GM12878 (cell line): ENCODE results near the gene ADGRG7. TPM values are rescaled to one million over a fixed set of nuclear protein-coding genes. Genes with fewer than 3 reads are reported as not detected.

Experiments used
- ATAC-seq: fragments of 200-7000 bp; cut with Tn5 transposase; 3 replicates; pipeline ENCODE4 v1.9.1; 2020; ENCODE audit warnings: mild to moderate bottlenecking, moderate library complexity
- BruUV-seq: library from RNA; stranded (reverse); fragments of 400-500 nt; replicated peaks from 2 replicates; lab custom pipeline; 2021; lab: Mats Ljungman, UMichigan
- CTCF ChIA-PET: fragments of 300-600 bp; sonication (Branson Sonifier 250); formaldehyde crosslinking; extraction: SDS; loops from one replicate; lab custom pipeline; 2021; ENCODE audit warnings: inconsistent platforms; lab: Yijun Ruan, JAX
- POLR2A ChIA-PET: fragments of 350-600 bp; formaldehyde crosslinking; extraction: SDS; loops from one replicate; lab custom pipeline; 2021; ENCODE audit warnings: inconsistent platforms; lab: Charles Lee
- RAD21 ChIA-PET: fragments of 300-600 bp; sonication (Branson Sonifier 250); formaldehyde crosslinking; loops from one replicate; lab custom pipeline; 2023; ENCODE audit warnings: antibody characterized with exemption; ENCODE audit not compliant: unreplicated experiment; lab: Charles Lee
- SMC1A ChIA-PET: fragments of 300-600 bp; sonication (Branson Sonifier 250); formaldehyde crosslinking; loops from one replicate; lab custom pipeline; 2023; ENCODE audit not compliant: unreplicated experiment, uncharacterized antibody; lab: Charles Lee
- DNase-seq: peaks from one replicate; pipeline ENCODE4 v3.0.0-alpha.2; 2011; ENCODE audit warnings: low read depth, low spot score
- FAIRE-seq: peaks from 3 replicates; lab custom pipeline; 2011; peaks lifted over from hg19 to GRCh38; lab: Jason Lieb, UNC
- H2AFZ ChIP-seq: 2 replicates; pipeline ENCODE4 v1.6.0; 2011; ENCODE audit warnings: low read depth, low read length, control low read depth; ENCODE audit not compliant: control insufficient read depth
- H3K27ac ChIP-seq: 2 replicates; pipeline ENCODE4 v1.5.1; 2011; ENCODE audit warnings: control low read depth; ENCODE audit not compliant: control insufficient read depth, insufficient read depth
- H3K27me3 ChIP-seq, 2 experiments: replicated peaks in 1 of 2; 2 replicates each; pipeline versions ENCODE4 v1.6.0 to v1.6.1; 2011; ENCODE audit warnings: low read length in 1 of 2; ENCODE audit not compliant: control insufficient read depth in 2 of 2, insufficient read depth in 2 of 2
- H3K36me3 ChIP-seq, 2 experiments: 2 replicates each; pipeline ENCODE4 v1.5.1; 2011; ENCODE audit warnings: low read length in 1 of 2; ENCODE audit not compliant: control insufficient read depth in 2 of 2, insufficient read depth in 2 of 2
- H3K4me1 ChIP-seq: 2 replicates; pipeline ENCODE4 v1.6.1; 2011; ENCODE audit warnings: mild to moderate bottlenecking, low read length, moderate library complexity, mixed read lengths; ENCODE audit not compliant: control insufficient read depth, insufficient read depth
- H3K4me2 ChIP-seq: 2 replicates; pipeline ENCODE4 v1.6.0; 2011; ENCODE audit warnings: control low read depth; ENCODE audit not compliant: control insufficient read depth, insufficient read depth
- H3K4me3 ChIP-seq: fragments of 200-600 bp; sonication (generic); 2 replicates; pipeline ENCODE4 v1.5.1; 2016
- H3K79me2 ChIP-seq: 2 replicates; pipeline ENCODE4 v1.6.0; 2011; ENCODE audit warnings: low read length; ENCODE audit not compliant: control insufficient read depth, insufficient read depth
- H3K9ac ChIP-seq: 2 replicates; pipeline ENCODE4 v1.8.0; 2011; ENCODE audit warnings: low read length, control low read depth, mixed read lengths; ENCODE audit not compliant: control insufficient read depth, insufficient read depth
- H3K9me3 ChIP-seq: replicated peaks from 3 replicates; pipeline ENCODE4 v1.5.1; 2011; ENCODE audit warnings: mild to moderate bottlenecking, low read length; ENCODE audit not compliant: control insufficient read depth, insufficient read depth
- H4K20me1 ChIP-seq: 2 replicates; pipeline ENCODE4 v1.6.0; 2011; ENCODE audit not compliant: control insufficient read depth, insufficient read depth
- BACH1 ChIP-seq: fragments of 450-650 bp; IDR thresholded peaks from 2 replicates; pipeline ENCODE4 v1.6.1; 2017; ENCODE audit warnings: mild to moderate bottlenecking, borderline replicate concordance
- BHLHE40 ChIP-seq, 2 experiments: fragments of 450-650 bp in 1 of 2; IDR thresholded peaks; 2 replicates each; pipeline ENCODE4 v1.6.1; 2011 to 2017; ENCODE audit warnings: low read depth in 2 of 2, borderline replicate concordance in 1 of 2, improper control_type of control experiment in 1 of 2, low read length in 1 of 2, mild to moderate bottlenecking in 1 of 2
- GATAD2B ChIP-seq: fragments of 450-650 bp; conservative IDR thresholded peaks from 2 replicates; pipeline ENCODE4 v1.6.1; 2017; ENCODE audit warnings: low read depth, mild to moderate bottlenecking, moderate library complexity
- KDM1A ChIP-seq: fragments of 200-600 bp; sonication (generic); IDR thresholded peaks from 2 replicates; pipeline ENCODE4 v1.6.1; 2016; ENCODE audit warnings: borderline replicate concordance
- MEF2A ChIP-seq: IDR thresholded peaks from 2 replicates; pipeline ENCODE4 v1.6.1; 2011; ENCODE audit warnings: low read depth, mild to moderate bottlenecking, low read length, moderate library complexity; ENCODE audit not compliant: insufficient read depth
- NR2C1 ChIP-seq: fragments of 450-650 bp; IDR thresholded peaks from 2 replicates; pipeline ENCODE4 v1.6.1; 2017; ENCODE audit warnings: antibody characterized with exemption, mild to moderate bottlenecking, moderate library complexity
- PAX5 ChIP-seq: IDR thresholded peaks from 2 replicates; pipeline ENCODE4 v1.6.1; 2011; ENCODE audit warnings: low read depth, low read length, borderline replicate concordance
- POLR2AphosphoS2 ChIP-seq: IDR thresholded peaks from 2 replicates; pipeline ENCODE4 v1.6.1; 2011; ENCODE audit warnings: low read depth, mild to moderate bottlenecking, low read length, improper control_type of control experiment, moderate library complexity
- POLR2AphosphoS5 ChIP-seq: IDR thresholded peaks from 2 replicates; pipeline ENCODE4 v1.6.1; 2011; ENCODE audit warnings: mild to moderate bottlenecking, low read length, inconsistent platforms
- ZNF217 ChIP-seq: fragments of 450-650 bp; IDR thresholded peaks from 2 replicates; pipeline ENCODE4 v1.6.1; 2017; ENCODE audit warnings: antibody characterized with exemption, mild to moderate bottlenecking
- ZNF622 ChIP-seq: fragments of 450-650 bp; IDR thresholded peaks from 2 replicates; pipeline ENCODE4 v1.6.1; 2017; ENCODE audit warnings: mild to moderate bottlenecking, inconsistent platforms
- WGBS: methylation state at CpG from one replicate; pipeline ENCODE4 v1.1.6; 2016; ENCODE audit warnings: low lambda C conversion rate; ENCODE audit not compliant: insufficient replicate concordance, insufficient coverage; ENCODE audit errors: missing lambda C conversion rate; 5-methylcytosine and 5-hydroxymethylcytosine counted together
- in situ Hi-C: fragments of 300-500 bp; cut with MboI; formaldehyde crosslinking; loops from 9 replicates; pipeline ENCODE4 v1.14.3; 2018; ENCODE audit warnings: mixed read lengths
- intact Hi-C: fragments of 100-400 bp; cut with micrococcal nuclease; formaldehyde crosslinking; loops from one replicate; pipeline ENCODE4 v1.14.2; 2022; ENCODE audit not compliant: unreplicated experiment
- polyA plus RNA-seq, 11 experiments: library from polyadenylated mRNA; depleted of rRNA in 4 of 11; unstranded in 6 of 11; stranded (reverse) in 5 of 11; fragments of >200 nt; fragmentation: Nextera tagmentation in 4 of 11; fragmentation: Illumina TruSeq in 1 of 11; extraction: Ambion mirVana in 4 of 11; extraction: Trizol in 1 of 11; gene quantifications; 1 replicate in 1 of 11; 2 replicates in 10 of 11; pipeline versions ENCODE4 v1.2.1 to v1.2.3, GENCODE V29; 2011 to 2016; ENCODE audit warnings: inconsistent platforms in 2 of 11, missing spikeins in 2 of 11, low read depth in 1 of 11
- total RNA-seq, 4 experiments: library from RNA; depleted of rRNA in 3 of 4; stranded (reverse); fragments of >200 nt in 3 of 4; fragmentation: Illumina TruSeq in 1 of 4; extraction: Trizol in 1 of 4; gene quantifications; 2 replicates each; pipeline versions ENCODE4 v1.2.1 to v1.2.3, GENCODE V29; 2013 to 2021
- TF ChIP-seq, protein P1 (sequence below): fragments of 450-650 bp; IDR thresholded peaks from 2 replicates; pipeline ENCODE4 v1.6.1; 2014; ENCODE audit warnings: mild to moderate bottlenecking
- TF ChIP-seq, protein P2 (sequence below): fragments of 450-650 bp; IDR thresholded peaks from 2 replicates; pipeline ENCODE4 v1.6.1; 2017; ENCODE audit warnings: antibody characterized with exemption, mild to moderate bottlenecking, moderate library complexity
- TF ChIP-seq, protein P3 (sequence below): IDR thresholded peaks from 2 replicates; pipeline ENCODE4 v1.6.1; 2012; ENCODE audit warnings: low read depth, low read length, improper control_type of control experiment
- TF ChIP-seq, protein P4 (sequence below): fragments of 450-650 bp; conservative IDR thresholded peaks from 2 replicates; pipeline ENCODE4 v1.6.1; 2017; ENCODE audit warnings: mild to moderate bottlenecking, moderate library complexity
- TF ChIP-seq, protein P5 (sequence below): IDR thresholded peaks from 2 replicates; pipeline ENCODE4 v1.6.1; 2012; ENCODE audit warnings: low read length, inconsistent platforms

The ADGRG7 gene
- total and polyA plus RNA-seq, 10 of the 15 experiments (the other 5 are each of a cell fraction or from before 2014, with no cell fraction given) = 0.02 to 0.21 (median 0.14) TPM; not detected in 7

DNA sequence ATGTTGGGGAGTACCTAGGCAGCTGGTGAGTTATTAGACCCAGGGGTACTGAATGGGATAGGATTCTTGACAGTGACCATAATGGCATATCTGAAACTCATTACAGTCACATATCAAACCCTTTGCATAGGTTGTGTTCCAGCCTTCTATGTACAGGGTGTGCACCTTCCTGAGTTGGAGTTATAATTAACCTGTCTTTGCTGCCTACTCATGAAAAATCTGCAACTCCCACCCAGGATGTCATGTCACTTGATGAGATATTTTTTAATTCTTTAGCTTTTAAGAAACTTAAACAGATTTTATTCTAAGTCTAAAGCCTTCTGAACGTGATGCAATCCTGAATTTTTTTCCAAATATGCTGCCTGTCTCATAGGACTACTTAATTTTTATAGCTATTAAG is 21.1 kb upstream of the ADGRG7 start:
- ChIA-PET SMC1A (interaction anchor here (1.0 to 7.1 kb wide), 4 partner anchors 12 to 126 kb away, joined by 3 to 279 read pairs (median 40); no protein-coding TSS in a partner anchor), POLR2A (no interaction called here)
- TF ChIP-seq, protein P1, sequence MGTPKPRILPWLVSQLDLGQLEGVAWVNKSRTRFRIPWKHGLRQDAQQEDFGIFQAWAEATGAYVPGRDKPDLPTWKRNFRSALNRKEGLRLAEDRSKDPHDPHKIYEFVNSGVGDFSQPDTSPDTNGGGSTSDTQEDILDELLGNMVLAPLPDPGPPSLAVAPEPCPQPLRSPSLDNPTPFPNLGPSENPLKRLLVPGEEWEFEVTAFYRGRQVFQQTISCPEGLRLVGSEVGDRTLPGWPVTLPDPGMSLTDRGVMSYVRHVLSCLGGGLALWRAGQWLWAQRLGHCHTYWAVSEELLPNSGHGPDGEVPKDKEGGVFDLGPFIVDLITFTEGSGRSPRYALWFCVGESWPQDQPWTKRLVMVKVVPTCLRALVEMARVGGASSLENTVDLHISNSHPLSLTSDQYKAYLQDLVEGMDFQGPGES = no peak
- TF ChIP-seq, protein P2, sequence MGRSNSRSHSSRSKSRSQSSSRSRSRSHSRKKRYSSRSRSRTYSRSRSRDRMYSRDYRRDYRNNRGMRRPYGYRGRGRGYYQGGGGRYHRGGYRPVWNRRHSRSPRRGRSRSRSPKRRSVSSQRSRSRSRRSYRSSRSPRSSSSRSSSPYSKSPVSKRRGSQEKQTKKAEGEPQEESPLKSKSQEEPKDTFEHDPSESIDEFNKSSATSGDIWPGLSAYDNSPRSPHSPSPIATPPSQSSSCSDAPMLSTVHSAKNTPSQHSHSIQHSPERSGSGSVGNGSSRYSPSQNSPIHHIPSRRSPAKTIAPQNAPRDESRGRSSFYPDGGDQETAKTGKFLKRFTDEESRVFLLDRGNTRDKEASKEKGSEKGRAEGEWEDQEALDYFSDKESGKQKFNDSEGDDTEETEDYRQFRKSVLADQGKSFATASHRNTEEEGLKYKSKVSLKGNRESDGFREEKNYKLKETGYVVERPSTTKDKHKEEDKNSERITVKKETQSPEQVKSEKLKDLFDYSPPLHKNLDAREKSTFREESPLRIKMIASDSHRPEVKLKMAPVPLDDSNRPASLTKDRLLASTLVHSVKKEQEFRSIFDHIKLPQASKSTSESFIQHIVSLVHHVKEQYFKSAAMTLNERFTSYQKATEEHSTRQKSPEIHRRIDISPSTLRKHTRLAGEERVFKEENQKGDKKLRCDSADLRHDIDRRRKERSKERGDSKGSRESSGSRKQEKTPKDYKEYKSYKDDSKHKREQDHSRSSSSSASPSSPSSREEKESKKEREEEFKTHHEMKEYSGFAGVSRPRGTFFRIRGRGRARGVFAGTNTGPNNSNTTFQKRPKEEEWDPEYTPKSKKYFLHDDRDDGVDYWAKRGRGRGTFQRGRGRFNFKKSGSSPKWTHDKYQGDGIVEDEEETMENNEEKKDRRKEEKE = no peak
- TF ChIP-seq MEF2A (no peak), ZNF622 (no peak), BHLHE40 (IDR thresholded peaks at IDR 0.05; ENCODE audit: borderline replicate concordance in 1 of 2, low read depth in 2 of 2, low read length in 1 of 2) (no peak), ZNF217 (no peak), POLR2AphosphoS5 (no peak), GATAD2B (no peak), PAX5 (no peak), KDM1A (no peak), NR2C1 (no peak), POLR2AphosphoS2 (no peak), BACH1 (no peak)
- TF ChIP-seq, protein P3, sequence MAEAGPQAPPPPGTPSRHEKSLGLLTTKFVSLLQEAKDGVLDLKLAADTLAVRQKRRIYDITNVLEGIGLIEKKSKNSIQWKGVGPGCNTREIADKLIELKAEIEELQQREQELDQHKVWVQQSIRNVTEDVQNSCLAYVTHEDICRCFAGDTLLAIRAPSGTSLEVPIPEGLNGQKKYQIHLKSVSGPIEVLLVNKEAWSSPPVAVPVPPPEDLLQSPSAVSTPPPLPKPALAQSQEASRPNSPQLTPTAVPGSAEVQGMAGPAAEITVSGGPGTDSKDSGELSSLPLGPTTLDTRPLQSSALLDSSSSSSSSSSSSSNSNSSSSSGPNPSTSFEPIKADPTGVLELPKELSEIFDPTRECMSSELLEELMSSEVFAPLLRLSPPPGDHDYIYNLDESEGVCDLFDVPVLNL = no peak
- TF ChIP-seq, protein P4, sequence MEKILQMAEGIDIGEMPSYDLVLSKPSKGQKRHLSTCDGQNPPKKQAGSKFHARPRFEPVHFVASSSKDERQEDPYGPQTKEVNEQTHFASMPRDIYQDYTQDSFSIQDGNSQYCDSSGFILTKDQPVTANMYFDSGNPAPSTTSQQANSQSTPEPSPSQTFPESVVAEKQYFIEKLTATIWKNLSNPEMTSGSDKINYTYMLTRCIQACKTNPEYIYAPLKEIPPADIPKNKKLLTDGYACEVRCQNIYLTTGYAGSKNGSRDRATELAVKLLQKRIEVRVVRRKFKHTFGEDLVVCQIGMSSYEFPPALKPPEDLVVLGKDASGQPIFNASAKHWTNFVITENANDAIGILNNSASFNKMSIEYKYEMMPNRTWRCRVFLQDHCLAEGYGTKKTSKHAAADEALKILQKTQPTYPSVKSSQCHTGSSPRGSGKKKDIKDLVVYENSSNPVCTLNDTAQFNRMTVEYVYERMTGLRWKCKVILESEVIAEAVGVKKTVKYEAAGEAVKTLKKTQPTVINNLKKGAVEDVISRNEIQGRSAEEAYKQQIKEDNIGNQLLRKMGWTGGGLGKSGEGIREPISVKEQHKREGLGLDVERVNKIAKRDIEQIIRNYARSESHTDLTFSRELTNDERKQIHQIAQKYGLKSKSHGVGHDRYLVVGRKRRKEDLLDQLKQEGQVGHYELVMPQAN = no peak
- TF ChIP-seq, protein P5, sequence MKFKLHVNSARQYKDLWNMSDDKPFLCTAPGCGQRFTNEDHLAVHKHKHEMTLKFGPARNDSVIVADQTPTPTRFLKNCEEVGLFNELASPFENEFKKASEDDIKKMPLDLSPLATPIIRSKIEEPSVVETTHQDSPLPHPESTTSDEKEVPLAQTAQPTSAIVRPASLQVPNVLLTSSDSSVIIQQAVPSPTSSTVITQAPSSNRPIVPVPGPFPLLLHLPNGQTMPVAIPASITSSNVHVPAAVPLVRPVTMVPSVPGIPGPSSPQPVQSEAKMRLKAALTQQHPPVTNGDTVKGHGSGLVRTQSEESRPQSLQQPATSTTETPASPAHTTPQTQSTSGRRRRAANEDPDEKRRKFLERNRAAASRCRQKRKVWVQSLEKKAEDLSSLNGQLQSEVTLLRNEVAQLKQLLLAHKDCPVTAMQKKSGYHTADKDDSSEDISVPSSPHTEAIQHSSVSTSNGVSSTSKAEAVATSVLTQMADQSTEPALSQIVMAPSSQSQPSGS = no peak
- TF ChIP-seq, all 136 proteins: peak for 0
- Histone ChIP-seq H3K27ac (no peak overlapping the region), H3K4me2 (no peak overlapping the region), H3K9me3 (no peaks in the 10 kb centered on the region; the same call in none of the 3 replicates), H4K20me1 (no peaks in the 10 kb centered on the region), H3K79me2 (no peaks in the 10 kb centered on the region), H2AFZ (no peak overlapping the region), H3K36me3 (no peaks in the 10 kb centered on the region), H3K9ac (no peak overlapping the region), H3K4me1 (no peaks in the 10 kb centered on the region), H3K4me3 (no peak overlapping the region), H3K27me3 (no peaks in the 10 kb centered on the region)
- intact Hi-C loops (no loop called here), in situ Hi-C loops (no loop called here)
- CTCF ChIA-PET = interaction anchor here (0.6 to 15.4 kb wide), 7 partner anchors 10 to 272 kb away, joined by 3 to 462 read pairs (median 18); no protein-coding TSS in a partner anchor
- DNase-seq (no peak), ATAC-seq (no peak), FAIRE-seq (no peak)
- WGBS = 0% methylated on average over 1 of the region's 1 CpG
- BruUV-seq = no TSS peak
- RAD21 ChIA-PET = interaction anchor here (0.8 to 9.5 kb wide), 6 partner anchors 12 to 756 kb away, joined by 4 to 231 read pairs (median 6); no protein-coding TSS in a partner anchor
